SH-SY5Y (cell line): ENCODE results near the gene DACH1.

ENCODE experiments used
- GATA2 ChIP-seq: IDR thresholded peaks from 2 replicates; pipeline ENCODE4 v1.6.1; 2011; ENCODE audit warnings: mild to moderate bottlenecking, low read depth, low read length
- GATA3 ChIP-seq: IDR thresholded peaks from 2 replicates; pipeline ENCODE4 v1.6.1; 2011; ENCODE audit warnings: low read depth, mild to moderate bottlenecking, low read length, moderate library complexity

- TF ChIP-seq GATA3 (no peak), GATA2 (no peak)
Measured at GRCh38 chr13:71643448-71643860, 223.6 kb downstream of the DACH1 start.
